Measurements from ENCODE around the gene PLA2G4A. TPM values are rescaled to one million over a fixed set of nuclear protein-coding genes. Genes with fewer than 3 reads are reported as not detected.

The PLA2G4A gene
- total RNA-seq, 3 donors from 2014 or later, result 5.3 to 26.8 (median 6.9) TPM

DNA sequence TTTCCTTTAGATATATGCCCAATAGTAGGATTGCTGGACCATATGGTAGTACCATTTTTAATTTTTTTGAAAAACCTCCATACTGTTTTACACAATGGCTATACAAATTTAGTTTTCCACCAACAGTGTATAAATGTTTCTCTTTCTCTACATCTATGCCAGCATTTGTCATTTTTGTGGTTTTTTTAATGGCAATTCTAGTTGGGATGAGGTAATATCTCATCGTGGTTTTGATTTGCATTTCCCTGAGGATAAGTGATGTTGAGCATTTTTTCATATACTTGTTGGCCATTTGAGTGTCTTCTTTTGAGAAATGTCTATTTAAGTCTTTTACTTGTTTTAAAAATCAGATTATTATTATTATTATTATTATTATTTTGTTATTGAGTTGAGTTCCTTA, 35.5 kb downstream of the PLA2G4A start:
- ATAC-seq (no peak), DNase-seq (no peak)
- no peaks in the 10 kb centered on the region for H3K9me3 ChIP-seq
- intact Hi-C loops (cut with DNase I, micrococcal nuclease), result no loop called here
- no peaks in the 10 kb centered on the region for H3K4me1 ChIP-seq (ENCODE audit: low read depth)
- TF ChIP-seq, protein P1, sequence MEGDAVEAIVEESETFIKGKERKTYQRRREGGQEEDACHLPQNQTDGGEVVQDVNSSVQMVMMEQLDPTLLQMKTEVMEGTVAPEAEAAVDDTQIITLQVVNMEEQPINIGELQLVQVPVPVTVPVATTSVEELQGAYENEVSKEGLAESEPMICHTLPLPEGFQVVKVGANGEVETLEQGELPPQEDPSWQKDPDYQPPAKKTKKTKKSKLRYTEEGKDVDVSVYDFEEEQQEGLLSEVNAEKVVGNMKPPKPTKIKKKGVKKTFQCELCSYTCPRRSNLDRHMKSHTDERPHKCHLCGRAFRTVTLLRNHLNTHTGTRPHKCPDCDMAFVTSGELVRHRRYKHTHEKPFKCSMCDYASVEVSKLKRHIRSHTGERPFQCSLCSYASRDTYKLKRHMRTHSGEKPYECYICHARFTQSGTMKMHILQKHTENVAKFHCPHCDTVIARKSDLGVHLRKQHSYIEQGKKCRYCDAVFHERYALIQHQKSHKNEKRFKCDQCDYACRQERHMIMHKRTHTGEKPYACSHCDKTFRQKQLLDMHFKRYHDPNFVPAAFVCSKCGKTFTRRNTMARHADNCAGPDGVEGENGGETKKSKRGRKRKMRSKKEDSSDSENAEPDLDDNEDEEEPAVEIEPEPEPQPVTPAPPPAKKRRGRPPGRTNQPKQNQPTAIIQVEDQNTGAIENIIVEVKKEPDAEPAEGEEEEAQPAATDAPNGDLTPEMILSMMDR (IDR thresholded peaks at IDR 0.05), result no peak
- no peaks in the 10 kb centered on the region for H3K36me3 ChIP-seq (ENCODE audit: low read depth)
- no peak overlapping the region for H3K4me3 ChIP-seq

DNA sequence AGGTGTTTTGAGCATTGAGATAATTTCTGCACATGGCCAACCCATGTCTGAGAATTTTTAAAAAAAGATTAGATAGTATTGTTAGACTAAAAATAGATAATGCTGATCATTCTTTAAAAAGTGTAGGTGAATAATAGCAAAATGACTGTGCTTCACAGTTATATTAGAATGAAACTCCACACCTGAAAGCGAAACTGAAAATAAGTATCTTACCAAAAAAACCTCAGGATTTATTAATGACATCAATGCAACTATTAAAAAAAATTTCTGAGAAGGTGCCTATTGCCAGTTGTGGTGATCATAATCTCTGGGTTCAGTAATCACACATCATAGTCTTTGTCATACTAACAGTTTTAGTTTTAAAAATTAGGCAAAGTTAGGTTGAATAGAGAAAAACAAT, 36.5 kb downstream of the PLA2G4A start:
- Histone ChIP-seq H3K4me1 (ENCODE audit: low read depth) (no peaks in the 10 kb centered on the region), H3K9me3 (no peaks in the 10 kb centered on the region), H3K4me3 (no peak overlapping the region), H3K36me3 (ENCODE audit: low read depth) (no peaks in the 10 kb centered on the region)
- TF ChIP-seq, protein P1 (IDR thresholded peaks at IDR 0.05), result no peak
- intact Hi-C loops (cut with DNase I, micrococcal nuclease), result no loop called here
- DNase-seq (no peak), ATAC-seq (no peak)

DNA sequence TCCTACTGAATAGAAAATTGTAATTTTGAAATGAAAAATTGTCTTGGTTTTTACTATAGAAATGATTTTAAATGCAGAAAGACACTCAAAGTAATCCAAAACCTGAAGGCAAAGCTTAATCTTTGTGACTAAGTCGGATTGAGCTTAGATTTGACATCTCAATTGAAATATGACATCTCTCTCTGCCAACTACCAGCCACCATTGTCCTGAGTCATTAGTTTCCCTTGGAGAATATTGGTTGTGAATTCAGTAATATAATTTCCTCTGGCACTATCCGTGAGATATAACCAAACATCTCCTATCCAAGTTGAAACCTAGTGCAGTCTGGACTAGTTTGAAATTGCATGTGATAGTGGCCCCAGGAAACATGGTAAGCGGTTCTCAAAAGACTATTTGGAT, 37.1 kb downstream of the PLA2G4A start:
- intact Hi-C loops (cut with DNase I, micrococcal nuclease), result no loop called here
- H3K4me3 ChIP-seq, result no peak overlapping the region
- H3K36me3 ChIP-seq (ENCODE audit: low read depth), result no peaks in the 10 kb centered on the region
- no peaks in the 10 kb centered on the region for H3K4me1 ChIP-seq (ENCODE audit: low read depth)
- no peaks in the 10 kb centered on the region for H3K9me3 ChIP-seq
- TF ChIP-seq, protein P1 (IDR thresholded peaks at IDR 0.05), result no peak
- ATAC-seq (no peak), DNase-seq (no peak)

DNA sequence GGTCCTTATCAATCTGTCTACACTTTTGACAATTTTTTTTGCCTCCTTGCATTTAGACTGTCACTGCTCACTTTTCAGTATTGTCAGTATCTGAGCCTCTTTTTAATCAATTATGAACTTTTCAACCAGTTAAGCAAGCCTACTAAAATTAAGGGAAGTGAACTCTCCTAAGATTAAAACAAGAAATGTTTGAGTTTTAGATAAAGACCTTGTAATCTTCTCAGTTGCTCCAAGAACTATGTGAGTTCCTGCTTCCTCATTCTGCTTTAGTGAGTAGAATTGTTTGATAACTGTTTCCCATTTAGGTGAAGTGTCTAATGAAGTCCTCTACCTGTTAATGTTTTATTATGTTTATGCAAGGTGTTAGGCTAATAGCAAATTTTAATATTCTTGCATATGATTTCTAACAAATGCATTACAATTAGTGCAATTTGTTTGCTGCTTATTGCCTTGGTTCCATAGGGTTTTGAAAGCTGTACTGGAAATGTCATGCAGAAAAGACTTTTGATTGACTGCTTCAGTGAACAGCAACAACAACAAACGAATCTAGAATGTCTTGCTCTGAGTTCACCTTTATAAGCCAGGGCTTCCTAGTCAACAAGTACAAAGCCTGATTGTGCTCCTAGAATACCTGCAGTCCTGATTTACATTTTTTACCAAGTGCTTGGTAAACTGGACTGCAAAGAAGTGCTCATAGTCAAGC, 40.9 kb downstream of the PLA2G4A start:
- TF ChIP-seq, protein P1 (IDR thresholded peaks at IDR 0.05), result no peak
- Histone ChIP-seq H3K4me1 (ENCODE audit: low read depth) (no peaks in the 10 kb centered on the region), H3K4me3 (no peak overlapping the region), H3K9me3 (no peaks in the 10 kb centered on the region), H3K36me3 (ENCODE audit: low read depth) (no peaks in the 10 kb centered on the region)
- intact Hi-C loops (cut with DNase I, micrococcal nuclease), result no loop called here
- DNase-seq, result no peak
- ATAC-seq, result no peak

DNA sequence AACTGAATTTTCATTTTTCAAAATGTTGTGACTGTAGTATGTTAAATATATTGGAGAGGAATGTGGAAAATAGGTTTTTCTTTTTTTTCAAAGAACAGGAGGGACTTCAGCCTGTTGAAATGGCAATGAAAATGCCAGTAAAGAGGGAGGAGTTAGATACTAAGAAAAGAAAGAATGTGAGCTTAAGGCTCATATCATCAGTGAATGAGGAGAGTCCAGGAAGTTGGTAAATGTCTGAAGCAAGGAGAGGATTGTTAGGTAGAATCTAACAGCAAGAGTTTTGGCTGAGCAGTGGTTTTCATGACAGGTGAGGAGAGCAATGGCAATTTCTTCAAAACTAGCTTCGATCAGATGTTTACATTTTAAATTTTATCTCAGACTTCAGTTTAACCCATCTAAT, 43.0 kb downstream of the PLA2G4A start:
- no peaks in the 10 kb centered on the region for H3K36me3 ChIP-seq (ENCODE audit: low read depth)
- TF ChIP-seq, protein P1 (IDR thresholded peaks at IDR 0.05), result no peak
- intact Hi-C loops (cut with DNase I, micrococcal nuclease), result no loop called here
- no peaks in the 10 kb centered on the region for H3K9me3 ChIP-seq
- no peak for DNase-seq
- no peak for ATAC-seq
- no peaks in the 10 kb centered on the region for H3K4me1 ChIP-seq (ENCODE audit: low read depth)
- no peak overlapping the region for H3K4me3 ChIP-seq

DNA sequence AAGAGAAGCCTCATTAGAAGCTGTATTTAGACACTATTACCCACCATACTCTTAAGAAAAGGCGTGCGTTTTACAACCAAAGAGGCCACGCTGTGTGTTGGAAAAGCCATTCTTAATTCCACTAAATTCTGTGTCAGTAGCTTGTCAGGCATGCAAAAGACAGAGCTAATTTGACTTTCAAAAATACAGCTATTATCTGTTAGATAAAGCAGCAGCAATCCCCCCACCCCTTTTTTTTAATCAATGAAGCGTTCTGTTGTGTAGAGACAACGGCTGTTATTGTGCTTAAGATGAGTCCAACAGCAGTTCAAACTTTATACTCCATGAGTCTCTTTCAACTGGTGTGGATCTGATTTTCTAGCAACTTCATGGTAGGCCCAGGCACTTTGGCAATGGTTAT, 43.5 kb downstream of the PLA2G4A start:
- TF ChIP-seq, protein P1 (IDR thresholded peaks at IDR 0.05), result no peak
- H3K36me3 ChIP-seq (ENCODE audit: low read depth), result no peaks in the 10 kb centered on the region
- H3K4me3 ChIP-seq, result no peak overlapping the region
- H3K4me1 ChIP-seq (ENCODE audit: low read depth), result no peaks in the 10 kb centered on the region
- H3K9me3 ChIP-seq, result no peaks in the 10 kb centered on the region
- intact Hi-C loops (cut with DNase I, micrococcal nuclease), result no loop called here
- no peak for DNase-seq
- no peak for ATAC-seq

Measured in mucosa of descending colon (tissue), 3 donors.